ENCODE data around the gene RERG.

RERG gene

GRCh38 chr12:15208140-15208539 lies 13.1 kb downstream of the RERG start:
- Histone ChIP-seq H3K9me3 (ENCODE audit: control insufficient read depth, insufficient read depth, low read depth, low read length) (no peaks in the 10 kb centered on the region), H3K36me3 (ENCODE audit: control insufficient read depth in 2 of 2, insufficient read depth in 1 of 2, low read length in 2 of 2) (no peaks in the 10 kb centered on the region), H3K27ac (ENCODE audit: extremely low read depth, low read depth, low read length) (no peak overlapping the region), H3K4me1 (ENCODE audit: control insufficient read depth, insufficient read depth, low read length) (peaks cover 8% of the 10 kb centered on the region), H3K4me3 (ENCODE audit: low read depth, low read length) (no peak overlapping the region)
- TF ChIP-seq BCL11A (tag by site-specific recombination; IDR thresholded peaks at IDR 0.05; ENCODE audit: low read depth) (no peak), MYNN (tag by site-specific recombination; IDR thresholded peaks at IDR 0.05; ENCODE audit: borderline replicate concordance) (no peak), SCRT2 (tag by site-specific recombination; IDR thresholded peaks at IDR 0.05) (no peak), PRDM2 (tag by site-specific recombination; IDR thresholded peaks at IDR 0.05; ENCODE audit: borderline replicate concordance) (no peak), ZBTB48 (tag by site-specific recombination; IDR thresholded peaks at IDR 0.05) (no peak), CTCF (tag by site-specific recombination; IDR thresholded peaks at IDR 0.05) (no peak), SETDB1 (IDR thresholded peaks at IDR 0.05; ENCODE audit: insufficient read length, low read length) (no peak), ZNF558 (tag by site-specific recombination; IDR thresholded peaks at IDR 0.05) (no peak), ZNF398 (tag by site-specific recombination; IDR thresholded peaks at IDR 0.05) (no peak), ZIC2 (tag by site-specific recombination; IDR thresholded peaks at IDR 0.05) (no peak), ZNF324 (tag by site-specific recombination; IDR thresholded peaks at IDR 0.05) (no peak), OVOL3 (tag by site-specific recombination; IDR thresholded peaks at IDR 0.05) (no peak), ZBTB21 (tag by site-specific recombination; IDR thresholded peaks at IDR 0.05) (no peak), ZNF785 (tag by site-specific recombination; IDR thresholded peaks at IDR 0.05) (no peak), ZSCAN16 (tag by site-specific recombination; IDR thresholded peaks at IDR 0.05) (no peak), ZNF350 (tag by site-specific recombination; IDR thresholded peaks at IDR 0.05) (no peak), ZNF777 (tag by site-specific recombination; IDR thresholded peaks at IDR 0.05; ENCODE audit: borderline replicate concordance) (no peak), ZNF214 (tag by site-specific recombination; IDR thresholded peaks at IDR 0.05; ENCODE audit: borderline replicate concordance) (no peak)
- POLR2A ChIA-PET: no interaction called here
- CTCF ChIA-PET: interaction anchor here (0.8 kb wide), 1 partner anchor 13 kb away, joined by 5 read pairs; the partner anchor contains the start of gene RERG

Data from HEK293 (cell line).